HFFc6 (cell line): ENCODE results near the gene DNM2. TPM values are rescaled to one million over a fixed set of nuclear protein-coding genes. Genes with fewer than 3 reads are reported as not detected.

Experiments used
- DNase-seq: peaks from one replicate; pipeline ENCODE4 v3.0.0-alpha.2; 2018
- H3K27ac Mint-ChIP-seq: 2 replicates; pipeline ENCODE4 v1.8.0; 2020; ENCODE audit warnings: mild to moderate bottlenecking, mixed read lengths
- H3K27me3 Mint-ChIP-seq: 2 replicates; pipeline ENCODE4 v1.8.0; 2021; ENCODE audit warnings: mild to moderate bottlenecking, moderate library complexity, mixed read lengths; ENCODE audit not compliant: insufficient read depth
- H3K36me3 Mint-ChIP-seq: 2 replicates; pipeline ENCODE4 v1.8.0; 2021; ENCODE audit warnings: low read depth, mixed read lengths
- H3K4me1 Mint-ChIP-seq: 2 replicates; pipeline ENCODE4 v1.8.0; 2020; ENCODE audit warnings: low read depth, mixed read lengths
- H3K4me3 Mint-ChIP-seq: 2 replicates; pipeline ENCODE4 v1.8.0; 2020; ENCODE audit warnings: mild to moderate bottlenecking, moderate library complexity, mixed read lengths
- H3K9me3 Mint-ChIP-seq: 2 replicates; pipeline ENCODE4 v1.8.0; 2020; ENCODE audit warnings: mild to moderate bottlenecking, mixed read lengths
- total RNA-seq, 6 experiments: library from RNA; stranded (reverse); fragmentation: NEBNext Ultra II Directional; extraction: Animal tissue kit (Norgen Biotek cat#: 25700); gene quantifications; 2 replicates in 1 of 6; 3 replicates in 5 of 6; pipeline ENCODE4 v1.2.3, GENCODE V29; 2021
- TF ChIP-seq, protein P1 (sequence below): fragments of 200-600 bp; sonication (generic); IDR thresholded peaks from 2 replicates; pipeline ENCODE4 v1.5.0; 2021; ENCODE audit warnings: antibody characterized with exemption, mild to moderate bottlenecking

The DNM2 gene
- total RNA-seq, 6 experiments from 2014 or later, result 91.5 to 122 (median 99.5) TPM

DNA sequence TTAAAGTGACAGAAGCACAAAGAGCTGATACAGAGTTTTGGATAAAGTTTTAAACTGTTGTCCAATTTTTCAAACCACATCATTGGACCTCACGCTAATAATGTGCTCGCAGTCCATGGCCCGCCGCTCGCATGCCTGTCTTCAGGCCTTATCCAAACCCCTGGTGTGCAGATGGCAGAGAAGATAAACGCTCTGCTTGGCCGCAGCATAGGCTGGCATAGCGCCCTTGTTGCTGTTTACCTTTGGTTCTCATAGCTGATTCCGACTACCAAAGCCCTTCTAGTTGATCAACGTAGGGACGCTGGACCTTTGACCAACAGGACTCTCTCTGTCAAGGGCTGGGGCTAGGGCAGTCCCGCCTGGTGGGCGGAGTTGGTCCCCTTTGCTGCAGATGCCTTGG is 40.1 kb upstream of the DNM2 start:
- H3K4me3 Mint-ChIP-seq, result no peak overlapping the region
- H3K27ac Mint-ChIP-seq, result no peak overlapping the region
- H3K27me3 Mint-ChIP-seq, result peaks cover 5% of the 10 kb centered on the region
- no peak for DNase-seq
- H3K36me3 Mint-ChIP-seq, result peaks cover 15% of the 10 kb centered on the region
- TF ChIP-seq, protein P1, sequence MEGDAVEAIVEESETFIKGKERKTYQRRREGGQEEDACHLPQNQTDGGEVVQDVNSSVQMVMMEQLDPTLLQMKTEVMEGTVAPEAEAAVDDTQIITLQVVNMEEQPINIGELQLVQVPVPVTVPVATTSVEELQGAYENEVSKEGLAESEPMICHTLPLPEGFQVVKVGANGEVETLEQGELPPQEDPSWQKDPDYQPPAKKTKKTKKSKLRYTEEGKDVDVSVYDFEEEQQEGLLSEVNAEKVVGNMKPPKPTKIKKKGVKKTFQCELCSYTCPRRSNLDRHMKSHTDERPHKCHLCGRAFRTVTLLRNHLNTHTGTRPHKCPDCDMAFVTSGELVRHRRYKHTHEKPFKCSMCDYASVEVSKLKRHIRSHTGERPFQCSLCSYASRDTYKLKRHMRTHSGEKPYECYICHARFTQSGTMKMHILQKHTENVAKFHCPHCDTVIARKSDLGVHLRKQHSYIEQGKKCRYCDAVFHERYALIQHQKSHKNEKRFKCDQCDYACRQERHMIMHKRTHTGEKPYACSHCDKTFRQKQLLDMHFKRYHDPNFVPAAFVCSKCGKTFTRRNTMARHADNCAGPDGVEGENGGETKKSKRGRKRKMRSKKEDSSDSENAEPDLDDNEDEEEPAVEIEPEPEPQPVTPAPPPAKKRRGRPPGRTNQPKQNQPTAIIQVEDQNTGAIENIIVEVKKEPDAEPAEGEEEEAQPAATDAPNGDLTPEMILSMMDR, result no peak
- no peaks in the 10 kb centered on the region for H3K9me3 Mint-ChIP-seq
- H3K4me1 Mint-ChIP-seq, result no peaks in the 10 kb centered on the region

DNA sequence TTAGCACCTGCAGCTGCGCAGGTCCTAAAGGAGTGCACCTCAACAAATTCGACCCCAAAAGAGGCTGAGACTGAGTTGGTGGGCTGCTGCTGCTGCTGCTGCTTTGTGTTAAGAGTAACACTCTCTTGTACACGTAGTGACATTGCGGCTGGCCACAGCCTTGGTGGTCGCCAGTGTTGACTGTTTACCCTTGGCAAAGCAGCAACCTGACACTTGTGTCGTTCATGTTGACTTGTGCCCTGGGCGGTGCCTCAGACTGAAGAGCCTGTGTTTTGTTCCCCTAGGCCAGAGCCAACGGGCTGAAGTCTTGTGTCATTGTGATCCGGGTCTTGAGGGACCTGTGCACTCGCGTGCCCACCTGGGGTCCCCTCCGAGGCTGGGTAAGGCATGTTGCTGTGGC is 39.1 kb upstream of the DNM2 start:
- Mint-ChIP-seq H3K4me3 (no peak overlapping the region), H3K36me3 (peaks cover 9% of the 10 kb centered on the region; the same call in 1 of the 2 replicates), H3K27ac (no peak overlapping the region), H3K4me1 (no peaks in the 10 kb centered on the region), H3K27me3 (peaks cover 5% of the 10 kb centered on the region), H3K9me3 (no peaks in the 10 kb centered on the region)
- TF ChIP-seq, protein P1, result no peak
- no peak for DNase-seq

DNA sequence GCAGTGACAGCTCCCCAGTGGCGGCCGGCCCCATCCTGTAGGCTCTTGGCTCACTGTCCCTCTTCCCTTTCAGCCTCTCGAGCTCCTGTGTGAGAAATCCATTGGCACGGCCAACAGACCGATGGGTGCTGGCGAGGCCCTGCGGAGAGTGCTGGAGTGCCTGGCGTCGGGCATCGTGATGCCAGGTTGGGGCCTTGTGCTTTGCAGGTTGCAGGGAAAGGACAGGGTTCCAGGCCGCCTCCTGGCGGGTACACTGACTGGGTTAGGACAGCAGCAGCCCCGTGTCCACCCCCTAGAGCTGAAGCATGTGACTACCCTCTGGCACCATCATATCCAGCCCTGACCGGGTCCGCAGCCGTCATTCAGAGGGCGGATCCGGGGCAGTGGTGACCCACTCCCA is 38.1 kb upstream of the DNM2 start:
- no peaks in the 10 kb centered on the region for H3K4me1 Mint-ChIP-seq
- H3K27me3 Mint-ChIP-seq, result peaks cover 7% of the 10 kb centered on the region
- TF ChIP-seq, protein P1, result no peak
- no peaks in the 10 kb centered on the region for H3K9me3 Mint-ChIP-seq
- H3K27ac Mint-ChIP-seq, result no peak overlapping the region
- DNase-seq, result no peak
- H3K36me3 Mint-ChIP-seq, result peaks cover 15% of the 10 kb centered on the region
- no peak overlapping the region for H3K4me3 Mint-ChIP-seq

DNA sequence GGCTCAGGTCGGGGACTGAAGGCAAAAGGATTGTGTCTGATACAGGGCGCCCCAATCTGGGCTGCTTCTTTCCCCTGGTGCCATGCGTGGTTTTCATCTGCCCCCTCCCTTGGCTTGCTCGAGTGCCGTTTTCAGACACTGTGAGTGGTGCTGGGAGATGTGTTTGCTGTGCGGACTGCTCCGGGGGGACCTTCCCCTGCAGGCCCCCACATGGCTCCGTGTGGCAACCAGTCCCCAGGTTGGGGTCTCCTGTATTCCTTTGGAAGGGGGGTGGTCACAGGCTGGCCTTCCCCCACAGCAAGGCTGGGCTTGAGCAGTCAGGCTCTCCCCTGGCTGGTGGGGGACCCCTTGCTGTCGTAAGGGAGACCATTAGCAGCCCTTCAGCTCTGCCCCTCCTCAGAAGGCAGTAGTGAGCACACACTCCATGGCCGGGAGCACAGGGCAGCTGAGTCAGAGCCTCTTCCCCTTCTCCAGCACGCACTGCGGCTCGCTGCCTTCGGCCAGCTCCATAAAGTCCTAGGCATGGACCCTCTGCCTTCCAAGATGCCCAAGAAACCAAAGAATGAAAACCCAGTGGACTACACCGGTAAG is 37.2 kb upstream of the DNM2 start:
- H3K36me3 Mint-ChIP-seq, result peaks cover 12% of the 10 kb centered on the region
- no peak for DNase-seq
- no peak overlapping the region for H3K27ac Mint-ChIP-seq
- no peaks in the 10 kb centered on the region for H3K9me3 Mint-ChIP-seq
- TF ChIP-seq, protein P1, result no peak
- H3K27me3 Mint-ChIP-seq, result peaks cover 7% of the 10 kb centered on the region
- H3K4me1 Mint-ChIP-seq, result no peaks in the 10 kb centered on the region
- H3K4me3 Mint-ChIP-seq, result no peak overlapping the region

DNA sequence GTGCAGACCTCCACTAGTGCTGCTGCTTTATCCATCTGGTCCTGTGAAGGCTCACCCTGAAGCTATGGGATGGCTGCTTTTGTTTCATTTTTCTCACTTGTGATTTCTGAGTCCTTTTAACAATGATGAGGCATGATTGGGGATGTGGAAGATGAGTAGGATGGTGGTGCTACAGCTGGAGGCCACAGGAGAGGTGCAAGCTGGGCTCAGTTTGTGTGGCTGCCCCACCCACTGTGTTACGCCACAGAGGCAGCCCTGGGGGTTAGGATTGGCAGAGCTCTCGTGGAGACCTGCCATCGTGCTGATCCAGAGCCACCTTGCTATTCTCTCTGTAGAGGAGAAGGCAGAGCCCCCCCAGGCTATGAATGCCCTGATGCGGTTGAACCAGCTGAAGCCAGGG is 36.2 kb upstream of the DNM2 start:
- H3K36me3 Mint-ChIP-seq, result peaks cover 12% of the 10 kb centered on the region
- no peak for DNase-seq
- TF ChIP-seq, protein P1, result no peak

More for the DNA sequence above, 36.2 kb upstream of the DNM2 start:
- Mint-ChIP-seq H3K27me3 (peaks cover 7% of the 10 kb centered on the region), H3K27ac (no peak overlapping the region), H3K4me3 (no peak overlapping the region), H3K4me1 (no peaks in the 10 kb centered on the region), H3K9me3 (no peaks in the 10 kb centered on the region)
